OCI-LY7 (cell line): ENCODE measurements around the gene CTBP1. TPM values are rescaled to one million over a fixed set of nuclear protein-coding genes. Genes with fewer than 3 reads are reported as not detected.

Experiments used
- BruUV-seq: library from RNA; stranded (reverse); fragments of 400-500 nt; replicated peaks from 2 replicates; lab custom pipeline; 2021; lab: Mats Ljungman, UMichigan
- CTCF ChIA-PET: fragments of 300-600 bp; sonication (Branson Sonifier 250); formaldehyde crosslinking; loops from one replicate; lab custom pipeline; 2022; ENCODE audit warnings: antibody characterized with exemption; ENCODE audit not compliant: unreplicated experiment; lab: Charles Lee
- POLR2A ChIA-PET: fragments of 300-600 bp; sonication (Branson Sonifier 250); formaldehyde crosslinking; loops from one replicate; lab custom pipeline; 2022; ENCODE audit warnings: antibody characterized with exemption; lab: Charles Lee
- DNase-seq: peaks from one replicate; pipeline ENCODE4 v3.0.0-alpha.2; 2015; ENCODE audit warnings: low spot score
- H2AFZ ChIP-seq: fragments of 200-600 bp; sonication (generic), shearing (Covaris generic); 2 replicates; pipeline ENCODE4 v1.6.1; 2014; ENCODE audit warnings: mild to moderate bottlenecking, antibody characterized with exemption, low read length, moderate library complexity
- H3K27ac ChIP-seq: fragments of 200-600 bp; sonication (generic); 2 replicates; pipeline ENCODE4 v1.5.1; 2014; ENCODE audit warnings: mixed run types, low read depth, mild to moderate bottlenecking, moderate library complexity, low read length, inconsistent platforms; ENCODE audit not compliant: poor library complexity, severe bottlenecking
- H3K36me3 ChIP-seq: fragments of 200-600 bp; sonication (generic); 2 replicates; pipeline ENCODE4 v1.6.1; 2014; ENCODE audit warnings: mild to moderate bottlenecking, antibody characterized with exemption, low read length, moderate library complexity, mixed read lengths; ENCODE audit not compliant: insufficient read depth
- H3K4me1 ChIP-seq: fragments of 200-600 bp; sonication (generic); 2 replicates; pipeline ENCODE4 v1.5.1; 2014; ENCODE audit warnings: mild to moderate bottlenecking, low read length; ENCODE audit not compliant: insufficient read depth, poor library complexity, severe bottlenecking
- H3K4me2 ChIP-seq: fragments of 200-600 bp; sonication (generic); 2 replicates; pipeline ENCODE4 v1.6.1; 2014; ENCODE audit warnings: mild to moderate bottlenecking, low read length
- H3K4me3 ChIP-seq: fragments of 200-600 bp; sonication (generic); 2 replicates; pipeline ENCODE4 v1.5.1; 2014; ENCODE audit warnings: mild to moderate bottlenecking, low read depth, low read length; ENCODE audit not compliant: poor library complexity, severe bottlenecking
- H3K79me2 ChIP-seq: fragments of 200-600 bp; sonication (generic); 2 replicates; pipeline ENCODE4 v1.6.1; 2016; ENCODE audit warnings: low read depth, mild to moderate bottlenecking, low read length, moderate library complexity, mixed read lengths; ENCODE audit not compliant: insufficient read depth
- H3K9me2 ChIP-seq: fragments of 200-600 bp; sonication (generic); 2 replicates; pipeline ENCODE4 v1.6.1; 2016; ENCODE audit warnings: mild to moderate bottlenecking, low read length, mixed read lengths; ENCODE audit not compliant: insufficient read depth
- H3K9me3 ChIP-seq: fragments of 200-600 bp; sonication (generic); 2 replicates; pipeline ENCODE4 v1.6.1; 2014; ENCODE audit warnings: mild to moderate bottlenecking, mixed run types, low read length, mixed read lengths
- H4K20me1 ChIP-seq: fragments of 200-600 bp; sonication (generic); 2 replicates; pipeline ENCODE4 v1.6.1; 2014; ENCODE audit warnings: mild to moderate bottlenecking, antibody characterized with exemption, low read length, moderate library complexity, mixed read lengths; ENCODE audit not compliant: insufficient read depth
- CTCF ChIP-seq: fragments of 200-600 bp; sonication (generic); conservative IDR thresholded peaks from 2 replicates; pipeline ENCODE4 v1.5.1; 2014; ENCODE audit warnings: mild to moderate bottlenecking, antibody characterized with exemption, low read length, moderate library complexity, mixed read lengths
- EZH2phosphoT487 ChIP-seq: fragments of 200-600 bp; sonication (generic); IDR thresholded peaks from 2 replicates; pipeline ENCODE4 v1.6.1; 2018; ENCODE audit warnings: low read depth, borderline replicate concordance, mild to moderate bottlenecking, mixed run types, antibody characterized with exemption, low read length, moderate library complexity, mixed read lengths
- intact Hi-C: fragments of 100-400 bp; cut with micrococcal nuclease; formaldehyde crosslinking; loops from one replicate; pipeline ENCODE4 v1.10.0; 2022; ENCODE audit not compliant: unreplicated experiment
- total RNA-seq, 2 experiments: library from RNA; depleted of rRNA in 1 of 2; stranded (reverse); fragments of >200 nt in 1 of 2; shearing (Covaris generic) in 1 of 2; gene quantifications; 2 replicates each; pipeline ENCODE4 v1.2.3, GENCODE V29; 2014 to 2022

The CTBP1 gene
- total RNA-seq, 2 experiments from 2014 or later: 238 to 311 TPM

DNA sequence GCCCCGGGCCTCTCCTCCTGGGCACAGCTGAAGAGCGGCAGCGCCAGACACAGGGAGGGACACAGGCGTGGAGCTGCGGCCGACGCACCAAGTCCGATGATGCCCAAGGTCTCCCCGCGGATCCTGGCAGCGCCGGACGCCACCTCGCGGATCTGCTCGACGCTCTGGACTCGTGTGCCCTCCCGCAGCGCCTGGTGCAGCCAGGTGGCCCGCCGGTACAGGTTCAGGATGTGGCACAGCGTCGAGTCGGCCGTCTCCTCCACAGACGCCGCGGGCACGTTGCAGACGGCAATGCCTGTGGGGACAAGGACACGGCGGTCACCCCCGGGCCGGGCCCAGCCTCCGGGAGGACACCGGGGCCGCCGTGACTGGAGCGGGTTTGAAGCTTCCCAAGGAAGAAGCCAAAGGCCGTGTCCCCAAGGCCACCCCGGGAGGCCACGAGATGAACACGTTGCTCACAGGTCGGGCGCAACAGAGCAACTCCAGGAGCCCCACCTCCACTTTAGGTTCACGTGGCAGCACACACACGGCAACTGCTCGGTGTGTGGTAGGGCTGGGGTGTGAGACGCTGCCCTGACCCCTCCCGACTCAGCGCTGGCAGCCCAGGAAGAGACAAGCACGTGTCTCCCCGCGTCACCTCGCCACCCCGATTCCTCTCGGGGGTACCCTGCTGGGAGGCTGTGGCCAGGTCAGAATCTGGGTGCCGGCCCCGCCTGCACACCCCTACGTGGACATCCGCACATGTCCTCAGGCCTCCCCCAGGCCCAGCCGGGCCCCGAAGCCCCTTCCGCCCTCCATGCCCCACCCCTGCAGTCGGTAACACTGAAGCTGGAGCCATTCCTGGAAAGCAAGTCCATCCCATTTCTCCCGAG, 23.4 kb downstream of the CTBP1 start:
- H3K4me3 ChIP-seq: no peak overlapping the region
- H3K27ac ChIP-seq: no peak overlapping the region
- no peaks in the 10 kb centered on the region for H3K9me2 ChIP-seq
- H3K4me1 ChIP-seq: peaks cover 14% of the 10 kb centered on the region
- H3K9me3 ChIP-seq: no peaks in the 10 kb centered on the region
- H4K20me1 ChIP-seq: no peaks in the 10 kb centered on the region
- intact Hi-C loops: no loop called here
- TF ChIP-seq CTCF (no peak), EZH2phosphoT487 (no peak)
- no peak overlapping the region for H2AFZ ChIP-seq
- H3K79me2 ChIP-seq: peaks cover 2% of the 10 kb centered on the region; the same call in 1 of the 2 replicates
- DNase-seq: no peak
- ChIA-PET CTCF (no interaction called here), POLR2A (no interaction called here)
- H3K4me2 ChIP-seq: no peak overlapping the region
- H3K36me3 ChIP-seq: peaks cover 90% of the 10 kb centered on the region
- BruUV-seq: no TSS peak

DNA sequence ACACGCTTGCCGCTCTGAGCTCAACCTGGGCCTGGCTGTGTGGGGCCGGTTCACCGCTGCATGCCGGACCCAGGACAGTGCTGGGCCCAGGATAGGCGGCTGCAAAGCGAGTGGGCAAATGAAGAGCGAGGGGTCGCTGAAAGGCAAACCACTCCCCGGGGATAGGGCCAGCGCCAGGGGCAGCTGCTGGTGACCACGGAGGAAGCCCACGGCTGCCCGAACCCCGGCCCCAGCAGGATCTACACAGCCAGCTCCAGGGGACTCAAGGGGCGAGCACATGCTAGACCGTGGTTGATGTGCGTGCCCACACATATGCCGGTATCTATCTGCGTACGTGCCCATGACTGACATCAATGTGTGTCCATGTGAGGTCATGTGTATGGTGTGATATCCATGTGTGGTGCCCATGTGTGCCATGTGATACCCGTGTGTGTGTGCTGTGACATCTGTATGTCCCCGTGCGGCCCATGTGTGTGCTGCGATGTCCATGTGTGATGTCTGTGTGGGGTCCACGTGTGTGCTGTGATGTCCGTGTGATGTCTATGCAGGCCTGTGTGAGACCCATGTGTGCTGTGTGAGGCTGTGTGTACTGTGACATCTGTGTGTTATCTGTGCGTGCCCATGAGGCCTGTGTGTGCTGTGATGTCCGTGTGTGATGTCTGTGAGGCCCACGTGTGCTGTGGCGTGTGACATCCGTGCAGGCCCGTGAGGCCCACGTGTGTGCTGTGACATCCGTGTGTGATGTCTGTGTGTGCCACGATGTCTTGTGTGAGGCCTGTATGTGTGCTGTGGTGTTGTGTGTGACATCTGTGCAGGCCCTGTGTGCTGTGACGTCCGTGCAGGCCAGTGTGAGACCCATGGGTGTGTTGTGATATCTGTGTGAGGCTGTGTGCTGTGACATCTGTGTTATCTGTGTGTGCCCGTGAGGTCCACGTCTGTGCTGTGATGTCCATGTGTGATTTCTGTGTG, 24.8 kb downstream of the CTBP1 start:
- H4K20me1 ChIP-seq: no peaks in the 10 kb centered on the region
- DNase-seq: no peak
- H3K27ac ChIP-seq: no peak overlapping the region
- peaks cover 28% of the 10 kb centered on the region for H3K4me1 ChIP-seq
- no peak for TF ChIP-seq EZH2phosphoT487
- TF ChIP-seq CTCF: no peak
- TSS peak; percentile 37 for BruUV-seq
- no peaks in the 10 kb centered on the region for H3K9me2 ChIP-seq
- H2AFZ ChIP-seq: no peak overlapping the region
- peaks cover 6% of the 10 kb centered on the region; the same call in 1 of the 2 replicates for H3K79me2 ChIP-seq
- ChIA-PET CTCF (no interaction called here), POLR2A (no interaction called here)
- H3K36me3 ChIP-seq: peaks cover 80% of the 10 kb centered on the region
- no peak overlapping the region for H3K4me2 ChIP-seq
- H3K4me3 ChIP-seq: no peak overlapping the region
- no peaks in the 10 kb centered on the region for H3K9me3 ChIP-seq
- intact Hi-C loops: no loop called here
